ENCODE data around the gene RABGAP1L.

DNA sequence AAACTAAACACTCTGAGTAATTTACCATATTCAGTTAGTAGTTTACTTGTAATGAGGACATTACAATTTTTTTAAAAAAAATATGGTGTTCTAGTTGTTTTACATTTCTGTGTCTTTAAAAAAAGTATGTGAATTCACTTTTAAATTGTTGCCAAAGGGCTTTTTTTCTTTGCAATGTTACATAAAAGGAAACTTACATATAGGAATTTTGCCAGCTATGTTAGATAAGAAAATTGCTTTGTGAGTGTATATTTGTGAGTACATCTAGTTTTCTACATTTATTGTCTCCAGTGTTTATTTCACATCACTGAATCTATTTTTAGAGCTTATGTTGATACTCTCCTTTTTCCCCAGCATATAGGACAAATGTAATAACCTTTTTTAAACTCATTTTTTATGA is 495.2 kb downstream of the RABGAP1L start:
- TF ChIP-seq, protein P1, sequence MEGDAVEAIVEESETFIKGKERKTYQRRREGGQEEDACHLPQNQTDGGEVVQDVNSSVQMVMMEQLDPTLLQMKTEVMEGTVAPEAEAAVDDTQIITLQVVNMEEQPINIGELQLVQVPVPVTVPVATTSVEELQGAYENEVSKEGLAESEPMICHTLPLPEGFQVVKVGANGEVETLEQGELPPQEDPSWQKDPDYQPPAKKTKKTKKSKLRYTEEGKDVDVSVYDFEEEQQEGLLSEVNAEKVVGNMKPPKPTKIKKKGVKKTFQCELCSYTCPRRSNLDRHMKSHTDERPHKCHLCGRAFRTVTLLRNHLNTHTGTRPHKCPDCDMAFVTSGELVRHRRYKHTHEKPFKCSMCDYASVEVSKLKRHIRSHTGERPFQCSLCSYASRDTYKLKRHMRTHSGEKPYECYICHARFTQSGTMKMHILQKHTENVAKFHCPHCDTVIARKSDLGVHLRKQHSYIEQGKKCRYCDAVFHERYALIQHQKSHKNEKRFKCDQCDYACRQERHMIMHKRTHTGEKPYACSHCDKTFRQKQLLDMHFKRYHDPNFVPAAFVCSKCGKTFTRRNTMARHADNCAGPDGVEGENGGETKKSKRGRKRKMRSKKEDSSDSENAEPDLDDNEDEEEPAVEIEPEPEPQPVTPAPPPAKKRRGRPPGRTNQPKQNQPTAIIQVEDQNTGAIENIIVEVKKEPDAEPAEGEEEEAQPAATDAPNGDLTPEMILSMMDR (IDR thresholded peaks at IDR 0.05; ENCODE audit: insufficient read depth, low read length, poor library complexity, severe bottlenecking) = no peak
- TF ChIP-seq EZH2phosphoT487 (conservative IDR thresholded peaks at IDR 0.05; ENCODE audit: low read length) = no peak
